Measurements from ENCODE around the gene ATXN7.

Gene ATXN7

DNA sequence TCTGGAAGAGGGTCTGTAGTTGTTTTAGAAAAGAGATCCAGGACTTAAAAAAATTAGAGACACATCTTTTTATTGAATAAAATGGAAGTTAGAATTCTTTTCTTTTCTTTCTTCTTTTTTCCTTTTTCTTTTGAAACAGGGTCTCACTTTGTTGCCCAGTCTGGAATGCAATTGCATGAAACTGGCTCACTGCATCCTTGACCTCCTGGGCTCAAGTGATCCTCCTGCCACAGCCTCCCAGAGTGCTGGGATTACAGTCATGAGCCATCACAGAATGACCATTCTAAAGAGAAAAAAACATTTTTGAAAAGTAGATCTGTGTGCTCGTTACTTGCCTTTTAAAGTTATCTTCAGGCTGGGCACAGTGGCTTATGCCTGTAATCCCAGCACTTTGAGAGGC is 3.6 kb downstream of the ATXN7 start:
- no peak for DNase-seq

DNA sequence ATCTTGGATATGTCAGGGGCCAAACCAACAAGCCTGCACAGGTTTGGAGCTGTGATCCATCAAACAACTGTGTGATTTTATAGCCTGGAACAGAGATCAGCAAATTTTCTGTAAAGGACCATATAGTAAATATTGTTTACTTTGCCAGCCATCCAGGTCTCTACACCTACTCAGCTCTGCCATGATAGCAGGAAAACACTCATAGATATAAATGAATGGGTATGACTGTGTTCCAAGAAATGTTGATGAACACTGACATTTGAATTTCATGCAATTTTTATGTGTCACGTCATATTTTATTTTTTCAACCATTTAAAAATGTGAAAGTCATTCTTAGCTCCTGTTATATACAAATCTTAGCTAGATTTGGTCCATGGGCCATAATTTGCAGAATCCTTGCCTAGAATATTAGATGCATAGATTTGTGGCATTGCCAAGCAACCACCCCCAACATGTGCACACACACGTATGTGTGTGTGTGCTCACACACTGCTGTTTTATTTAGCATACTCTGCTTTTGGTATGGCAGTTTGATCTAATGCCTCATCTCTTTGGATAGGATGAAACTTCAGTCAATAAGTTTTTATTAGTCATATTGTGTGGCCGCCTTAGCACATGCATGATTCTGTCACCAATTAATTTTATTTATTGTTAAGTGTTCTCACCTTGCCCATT is 6.4 kb downstream of the ATXN7 start:
- DNase-seq: no peak

DNA sequence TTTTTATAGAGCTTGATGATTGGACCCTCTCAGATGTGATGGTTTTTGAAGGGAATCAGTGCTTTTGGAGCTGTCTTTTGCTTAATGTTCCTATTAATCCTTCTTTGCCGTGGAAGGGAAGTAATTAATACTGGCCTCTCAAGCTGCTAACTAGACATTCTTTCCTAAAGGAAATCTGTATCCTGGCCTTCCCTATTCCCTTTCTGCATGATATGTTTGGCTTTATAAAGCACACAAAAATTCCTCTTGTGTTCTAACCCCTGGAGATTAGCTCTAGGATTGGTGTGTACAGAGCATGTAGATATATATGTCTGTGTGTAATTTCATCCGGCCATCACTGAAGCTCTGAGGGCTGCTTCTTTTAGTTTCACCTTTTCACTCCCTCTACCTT is 6.9 kb downstream of the ATXN7 start:
- no peak for DNase-seq

DNA sequence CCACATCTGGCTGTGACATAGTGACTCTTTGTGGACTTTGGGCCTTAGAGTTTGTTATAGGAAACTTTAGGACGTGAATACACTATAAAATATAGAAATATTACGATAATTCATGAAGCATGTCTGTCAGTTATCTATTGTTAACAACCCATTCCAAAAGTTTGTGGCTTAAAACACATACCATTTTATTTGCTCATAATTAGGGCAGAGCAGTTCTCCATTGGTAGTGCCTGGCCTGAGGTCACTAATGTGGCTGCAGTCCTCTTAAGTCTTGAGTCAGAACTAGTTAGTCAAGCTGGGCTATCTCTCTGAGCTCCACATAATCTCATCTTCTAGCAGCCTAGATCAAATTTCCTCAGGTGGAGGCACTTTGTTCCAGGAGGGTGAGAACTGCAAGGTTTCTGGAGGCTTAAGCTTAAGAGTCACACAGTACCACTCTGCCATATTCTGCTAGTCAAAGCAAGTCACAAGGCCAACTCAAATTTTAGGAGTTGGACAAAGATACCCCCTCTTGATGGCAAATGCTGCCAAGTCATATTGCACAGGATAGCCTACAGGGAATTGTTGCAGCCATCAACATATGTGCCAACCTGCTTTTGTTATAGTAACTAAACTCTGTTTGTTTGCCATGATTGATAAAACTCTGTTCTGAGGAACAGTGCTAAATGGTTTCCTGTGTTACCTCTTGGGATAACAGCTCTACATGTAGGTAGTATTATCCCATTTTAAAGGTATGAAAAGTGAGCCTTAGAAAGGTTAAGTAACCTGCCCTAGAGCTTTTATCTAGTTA is 8.7 kb downstream of the ATXN7 start:
- no peak for DNase-seq

DNA sequence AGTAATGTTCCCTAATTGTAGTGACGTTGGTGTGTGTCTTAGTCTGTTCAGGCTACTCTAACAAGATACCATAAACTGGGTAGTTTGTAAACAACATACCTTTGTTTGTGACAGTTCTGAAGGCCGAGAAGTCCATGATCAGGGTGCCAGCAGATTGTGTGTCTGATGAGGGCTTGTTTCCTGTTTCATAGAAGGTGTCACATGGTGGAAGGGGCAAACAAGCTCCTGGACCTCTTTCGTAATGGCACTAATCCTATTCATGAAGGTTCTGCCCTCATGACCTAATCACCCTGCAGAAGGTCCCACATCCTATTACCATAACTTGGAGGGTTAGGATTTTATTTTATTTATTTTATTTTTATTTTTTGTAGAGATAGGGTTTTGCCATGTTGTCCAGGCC is 11.1 kb downstream of the ATXN7 start:
- DNase-seq: no peak

DNA sequence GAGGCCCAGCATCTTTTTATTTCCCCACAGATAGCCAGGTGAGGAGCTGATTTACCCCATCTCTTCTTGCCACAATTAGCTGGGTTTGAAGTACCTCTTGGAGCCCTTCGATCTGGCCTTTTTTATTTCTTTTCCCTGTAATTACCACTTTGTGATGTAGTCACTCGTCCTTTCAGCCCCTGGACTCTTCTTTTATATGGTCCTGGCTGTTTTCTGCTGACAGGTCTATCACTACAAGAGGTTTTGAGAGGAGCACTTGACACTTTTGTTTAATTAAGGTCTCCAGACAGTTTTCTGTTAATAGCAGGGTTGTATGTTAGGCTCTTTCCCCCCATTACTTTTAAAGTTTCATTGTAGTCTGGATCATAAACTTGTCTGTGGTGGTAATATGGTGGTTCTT is 11.8 kb downstream of the ATXN7 start:
- no peak for DNase-seq

DNA sequence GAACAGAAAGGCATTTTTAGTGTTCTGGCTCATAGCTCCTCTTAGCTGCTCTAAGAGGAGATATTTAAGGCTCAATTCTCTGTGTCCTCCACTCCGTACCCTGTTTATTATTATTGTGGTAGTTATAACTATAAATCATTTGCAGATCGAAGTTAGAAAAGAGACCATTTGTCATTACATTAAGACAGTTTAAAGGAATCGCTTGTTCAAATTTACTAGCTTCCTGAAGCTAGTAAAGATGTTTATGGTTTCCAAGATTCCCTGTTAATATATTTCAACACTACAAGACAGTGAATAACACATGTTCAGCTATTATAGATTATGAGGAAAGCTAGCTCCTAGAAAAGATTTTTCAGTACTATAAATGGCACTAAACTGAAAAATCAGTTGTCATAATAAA is 12.6 kb downstream of the ATXN7 start:
- no peak for DNase-seq

DNA sequence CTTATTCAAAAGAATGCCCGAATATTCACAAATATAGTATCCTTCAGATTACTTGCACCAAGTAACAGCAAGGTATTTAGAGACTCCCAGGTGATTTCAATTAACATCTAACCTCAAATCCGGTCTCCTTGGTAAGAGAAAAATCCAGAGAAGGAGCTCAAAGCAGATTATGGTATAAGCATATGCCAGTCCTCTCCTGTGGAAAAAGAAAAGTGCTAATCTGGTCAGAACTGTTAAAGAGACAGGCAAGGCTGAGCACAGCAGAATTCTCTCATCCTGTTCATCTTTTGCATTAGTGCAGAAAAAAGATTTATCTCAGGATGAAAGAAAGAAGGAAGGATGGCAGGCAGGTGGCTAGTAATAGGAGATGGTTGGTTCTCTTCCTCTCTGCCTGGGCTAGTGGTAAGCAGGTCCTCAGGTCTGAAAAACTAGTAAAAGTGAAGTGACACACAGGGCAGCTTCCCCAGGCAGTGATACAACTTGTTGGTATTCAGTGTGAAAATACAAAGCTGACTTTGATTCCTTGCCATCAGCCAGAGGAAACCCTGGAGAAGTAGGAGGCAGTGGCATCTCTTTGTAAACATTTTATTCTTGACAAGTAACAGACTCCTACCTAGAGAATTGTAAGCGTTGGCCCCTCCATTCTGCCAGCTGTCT is 14.2 kb downstream of the ATXN7 start:
- no peak for DNase-seq

DNA sequence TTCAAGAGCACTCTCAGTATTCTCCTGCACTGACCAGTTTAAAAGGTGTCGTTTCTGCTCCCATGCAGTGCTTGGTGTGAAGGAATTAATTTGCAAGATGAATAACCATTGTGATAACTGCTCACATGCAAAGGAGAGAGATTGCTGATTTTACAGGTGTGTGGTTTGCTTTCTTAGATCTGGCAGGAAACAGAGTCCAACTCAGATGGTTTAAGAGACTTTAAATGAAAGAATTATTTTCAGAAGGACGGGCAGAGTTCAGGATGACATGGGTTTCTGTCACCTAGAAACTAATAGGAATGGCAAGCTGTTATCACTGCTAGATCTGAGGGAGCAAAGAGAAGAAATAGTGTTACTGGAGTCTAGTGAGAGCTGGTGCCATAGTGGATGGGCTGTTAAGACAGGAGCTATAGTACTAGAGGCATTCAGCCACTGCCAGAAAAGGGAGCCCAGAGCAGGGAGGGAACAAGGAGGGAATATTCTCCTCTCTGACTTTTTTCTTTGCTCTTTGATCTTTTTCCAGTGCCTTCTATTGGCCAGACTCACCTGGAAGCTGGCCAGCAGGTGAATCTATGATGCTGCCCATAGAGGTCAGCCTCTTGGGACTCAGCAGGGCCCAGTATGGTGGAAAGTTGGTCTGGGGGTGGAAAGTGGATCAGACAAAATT is 14.9 kb downstream of the ATXN7 start:
- no peak for DNase-seq

DNA sequence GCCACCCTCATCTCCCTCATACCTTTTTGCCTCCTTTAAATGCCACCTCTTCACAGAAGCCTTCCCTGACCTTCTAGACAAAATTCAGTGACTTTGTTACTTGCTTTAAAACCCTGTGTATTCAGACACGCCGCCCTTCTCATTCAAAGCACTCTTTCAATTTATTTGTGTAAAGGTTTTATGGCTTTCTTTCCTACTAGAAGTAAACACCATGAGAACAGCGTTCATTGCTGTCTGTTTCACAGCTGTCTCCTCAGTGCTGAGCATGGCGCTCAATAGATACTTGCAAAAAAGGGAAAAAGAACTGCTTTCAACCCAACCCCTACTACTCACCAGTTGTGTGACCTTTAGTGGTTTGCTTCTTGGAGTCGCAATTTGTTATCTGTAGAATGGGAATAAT is 17.0 kb downstream of the ATXN7 start:
- DNase-seq: no peak

DNA sequence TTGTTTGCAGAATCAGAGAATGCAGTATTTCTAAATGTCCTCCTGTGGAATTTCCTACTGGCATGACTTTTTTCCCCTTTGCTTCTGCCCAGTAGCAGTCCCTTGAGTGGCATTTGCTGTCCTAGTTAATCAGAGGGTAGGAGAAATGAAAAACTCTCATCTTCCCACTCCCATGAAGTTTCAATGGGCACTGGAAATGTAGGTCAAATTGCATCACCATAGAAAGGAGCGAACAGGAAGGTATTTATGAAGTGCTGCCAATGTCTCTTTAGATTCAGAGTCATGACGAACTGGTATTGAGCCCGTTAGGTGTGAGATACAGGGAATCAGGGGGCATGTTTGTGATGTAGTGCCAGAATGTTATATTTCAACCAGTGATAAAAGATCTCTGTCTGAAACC is 23.2 kb downstream of the ATXN7 start:
- no peak for DNase-seq

DNA sequence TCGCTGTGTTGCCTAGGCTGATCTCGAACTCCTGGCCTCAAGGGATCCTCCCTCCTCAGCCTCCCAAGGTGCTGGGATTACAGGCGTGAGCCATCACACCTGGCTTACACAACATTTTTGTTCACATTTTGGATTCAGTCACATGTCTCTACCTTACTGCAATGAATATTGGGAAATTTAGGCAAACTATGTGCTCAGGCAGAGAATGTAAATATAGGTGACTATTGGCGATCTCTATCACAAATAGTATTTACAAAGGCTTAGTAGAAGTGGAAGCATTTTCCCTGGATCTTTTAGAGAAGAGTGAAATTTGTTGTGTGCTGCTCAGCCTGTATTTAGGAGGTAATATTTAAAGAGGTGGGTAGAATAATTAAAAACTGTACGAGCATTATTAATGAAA is 27.9 kb downstream of the ATXN7 start:
- DNase-seq: no peak

DNA sequence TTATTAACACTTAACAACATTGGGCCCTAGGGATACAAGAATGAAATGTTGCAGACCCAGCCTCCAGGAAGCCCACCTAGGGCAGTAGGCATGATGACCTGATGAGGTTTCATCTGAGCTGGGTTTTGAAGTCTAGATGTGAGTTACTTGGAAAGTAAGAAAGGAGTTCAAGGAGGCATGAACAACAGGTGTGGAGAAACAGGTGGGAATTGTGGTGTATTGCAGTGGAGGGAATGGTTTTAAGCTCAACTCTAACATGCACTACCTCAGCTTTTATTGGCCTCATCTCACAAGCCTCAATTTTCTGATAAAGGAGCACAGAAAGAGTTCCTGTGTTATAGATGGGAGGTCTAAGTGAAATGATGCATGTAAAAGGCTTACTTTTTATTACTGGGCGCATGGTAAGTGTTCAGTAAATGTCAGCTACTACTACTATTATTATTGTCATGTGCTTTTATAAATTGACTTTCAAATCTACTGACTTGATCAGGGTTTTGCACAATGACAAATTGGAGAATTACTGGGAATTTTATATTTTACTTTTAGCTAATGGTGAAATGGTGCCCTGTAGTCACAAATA is 29.2 kb downstream of the ATXN7 start:
- no peak for DNase-seq

DNA sequence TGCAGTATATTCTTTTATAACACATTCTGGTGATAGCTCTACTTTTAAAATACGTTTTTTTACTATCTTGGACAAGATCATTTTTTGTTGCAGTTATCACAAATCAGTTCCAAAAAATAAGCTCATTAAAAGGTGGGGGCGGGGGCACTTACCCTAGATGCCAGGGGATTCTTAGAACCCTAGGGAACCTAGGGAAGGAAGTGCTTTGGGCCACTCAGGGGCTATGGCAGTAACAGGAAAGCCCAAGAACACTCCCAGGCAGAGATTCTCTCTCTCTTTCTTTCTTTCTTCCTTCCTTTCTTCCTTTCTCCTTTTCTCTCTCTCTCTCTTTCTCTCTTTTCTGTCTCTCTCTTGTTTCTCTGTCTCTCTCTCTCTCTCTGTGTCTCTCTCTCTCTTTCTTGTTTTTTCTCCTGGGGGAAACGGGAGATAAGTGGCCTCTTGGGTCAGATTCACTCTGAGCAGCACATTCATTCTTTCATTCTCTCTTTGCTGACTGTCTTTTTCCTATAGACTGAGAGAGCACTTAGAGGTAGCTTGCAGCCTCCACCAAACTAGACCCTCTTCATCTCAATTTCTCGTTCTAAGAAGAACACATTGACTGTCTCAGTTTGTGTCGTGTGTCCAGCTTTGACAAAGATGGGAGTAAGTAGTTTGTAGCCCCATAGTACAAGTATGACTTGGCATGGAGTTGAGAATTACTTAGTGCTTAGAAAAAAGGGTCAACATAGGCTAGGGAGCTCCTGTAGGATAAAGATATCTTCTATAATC is 31.9 kb downstream of the ATXN7 start:
- no peak for DNase-seq

DNA sequence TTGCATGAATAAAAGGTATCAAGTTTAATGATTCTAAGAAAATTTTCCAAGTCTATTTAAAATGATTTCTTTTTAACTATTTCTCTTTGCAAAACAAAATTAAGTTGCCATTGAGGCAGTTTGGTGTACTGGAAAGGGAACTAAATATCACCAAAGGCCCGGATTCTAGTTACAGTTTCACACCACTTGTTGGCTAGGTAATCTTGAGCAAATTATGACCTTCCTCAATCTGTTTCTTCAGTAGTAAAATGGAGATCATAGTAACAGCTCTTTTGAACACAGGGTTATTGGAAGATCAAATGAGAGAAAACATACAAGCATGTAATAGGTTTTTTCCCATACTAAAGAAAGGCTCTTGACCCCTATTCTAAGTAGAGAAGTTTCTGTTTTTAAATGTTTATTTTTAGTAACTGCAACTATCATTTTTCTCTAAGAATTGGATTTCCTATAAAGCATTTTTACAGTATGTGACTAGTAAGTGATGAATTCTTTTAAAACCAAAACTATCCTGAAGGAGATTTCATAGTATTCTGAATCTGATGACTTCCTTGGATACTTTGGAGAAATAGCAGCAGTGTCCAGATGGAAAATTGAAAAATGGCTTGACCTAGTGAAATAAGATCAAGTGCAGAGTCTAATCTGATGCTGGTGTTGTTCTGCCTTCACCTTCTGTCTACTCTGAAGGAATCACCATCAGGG is 32.8 kb downstream of the ATXN7 start:
- peak; percentile 6 for DNase-seq

DNA sequence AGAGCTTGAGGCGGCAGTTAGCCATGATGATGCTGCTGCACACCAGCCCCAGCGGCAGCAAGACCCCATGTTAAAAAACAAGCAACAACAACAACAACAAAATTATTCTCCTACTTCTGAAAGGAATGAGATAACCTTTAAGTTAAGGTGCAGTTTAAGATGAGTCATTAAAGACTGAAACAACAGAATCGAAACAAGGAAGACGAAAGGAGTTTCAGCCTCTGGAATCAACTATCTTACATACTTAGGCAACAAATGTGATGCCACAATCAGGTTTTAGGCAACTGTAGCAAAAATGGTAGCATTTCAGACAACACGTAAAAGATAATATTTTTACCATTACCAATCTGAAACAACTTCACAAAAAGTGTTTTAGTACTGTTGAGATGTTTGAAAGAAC is 36.3 kb downstream of the ATXN7 start:
- no peak for DNase-seq

DNA sequence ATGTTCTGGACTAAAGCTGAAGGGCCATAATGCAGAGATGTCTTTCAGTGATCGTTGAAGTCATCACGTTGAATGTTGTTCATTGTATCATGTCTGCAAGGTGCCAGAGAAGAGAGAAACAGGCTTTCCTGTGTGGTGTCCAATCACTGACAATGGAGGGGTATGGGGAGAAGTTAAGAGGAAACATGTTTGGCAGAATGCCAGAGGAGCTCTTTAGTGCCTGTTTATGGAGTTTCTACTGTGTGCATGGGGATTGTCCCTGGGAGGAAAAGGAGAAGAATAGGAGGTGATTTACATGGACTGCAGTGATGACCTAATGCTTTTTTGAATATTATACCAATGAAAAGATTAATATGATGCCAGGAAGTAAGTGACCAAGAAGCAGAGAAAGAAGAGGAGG is 36.8 kb downstream of the ATXN7 start:
- DNase-seq: peak; percentile 16

DNA sequence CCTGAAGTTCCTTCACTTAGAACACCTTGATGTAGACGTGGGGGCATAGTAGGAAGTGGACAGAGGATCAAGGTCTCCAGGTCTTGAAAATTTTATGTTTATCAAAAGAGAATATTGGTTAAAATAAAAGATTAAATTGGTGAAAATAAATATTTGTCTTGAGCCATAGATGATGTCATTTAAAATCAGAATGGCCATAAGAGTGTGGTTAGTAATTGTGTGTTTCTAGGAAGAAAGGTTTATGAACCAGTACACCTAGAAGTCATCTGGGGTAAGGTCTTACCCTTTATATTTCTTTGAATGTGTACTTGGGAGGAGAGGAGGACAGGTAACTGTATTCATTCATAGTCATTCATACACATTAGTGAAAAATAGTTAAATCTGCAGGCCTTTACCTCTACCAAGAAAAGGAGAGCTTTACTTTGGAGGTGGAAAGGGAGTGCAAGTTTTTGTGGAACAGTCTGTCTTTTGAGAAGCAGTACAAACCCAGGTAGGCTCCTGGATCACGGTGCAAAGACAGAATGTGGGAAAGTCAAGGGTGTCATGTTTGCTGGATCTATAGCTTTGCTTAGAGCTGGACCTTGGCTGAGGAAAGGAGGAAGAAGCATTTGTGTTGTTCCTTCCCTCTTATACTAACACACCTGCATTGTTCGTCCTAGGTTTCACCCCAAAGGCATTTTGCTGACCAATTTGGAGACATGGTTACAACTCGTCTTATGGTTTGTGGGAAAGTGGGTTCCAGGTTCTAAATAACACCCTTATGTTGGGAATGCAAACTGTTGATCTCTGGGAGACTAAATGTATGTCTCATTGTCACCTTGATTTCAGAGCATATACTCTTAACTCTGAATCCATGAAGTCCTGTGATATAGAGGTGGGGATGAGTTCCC is 42.3 kb downstream of the ATXN7 start:
- DNase-seq: no peak

DNA sequence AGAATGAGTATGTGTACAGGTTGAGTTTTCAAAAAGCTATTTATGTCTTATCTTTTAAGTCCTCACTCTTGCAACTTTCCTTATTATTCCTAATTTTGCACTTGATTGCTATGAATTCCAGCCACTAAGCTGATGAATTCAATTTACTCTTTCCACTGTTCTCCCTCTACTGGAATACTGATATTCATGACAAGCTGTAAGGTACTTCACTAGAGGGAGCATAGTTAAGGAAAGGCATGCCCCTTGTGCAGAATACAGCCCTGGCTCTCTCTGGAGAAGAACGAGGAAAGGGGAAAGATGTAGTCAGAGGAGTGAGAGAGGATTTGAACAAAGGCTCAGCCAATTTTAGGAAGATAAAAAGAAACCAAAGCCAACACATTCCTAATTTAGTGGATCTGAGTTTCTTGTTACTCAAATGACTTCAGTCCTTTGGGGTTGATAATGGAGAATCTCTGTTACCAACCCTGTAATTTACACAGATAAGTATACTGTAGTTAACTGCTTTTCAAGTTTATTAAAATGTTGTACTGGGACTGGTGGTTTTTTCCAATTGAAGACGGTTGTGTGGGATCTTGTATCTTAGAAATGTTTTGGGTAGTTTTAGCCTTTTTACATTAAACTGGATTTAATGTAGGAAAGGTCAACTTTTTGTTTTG is 44.5 kb downstream of the ATXN7 start:
- no peak for DNase-seq

DNA sequence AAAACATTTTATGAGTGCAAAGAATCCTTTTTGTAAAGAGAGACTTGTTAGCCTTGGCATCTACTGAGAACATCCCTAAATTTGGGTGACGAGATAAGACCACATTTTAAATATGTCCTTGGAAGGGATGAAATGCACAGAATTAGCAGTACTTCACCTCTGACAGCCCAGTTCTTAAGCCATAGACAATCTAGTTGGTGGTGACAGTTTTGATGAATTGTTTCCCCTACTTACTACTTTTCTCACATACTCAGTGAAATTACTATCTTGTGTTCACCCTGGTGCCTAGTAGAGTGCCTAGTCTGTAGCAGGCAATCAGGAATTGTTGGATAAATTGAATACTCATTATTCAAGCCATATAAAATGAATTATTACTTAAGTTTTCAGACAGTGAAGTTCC is 45.1 kb downstream of the ATXN7 start:
- DNase-seq: no peak
